Measurements from ENCODE around the gene USP15. TPM values are rescaled to one million over a fixed set of nuclear protein-coding genes. Genes with fewer than 3 reads are reported as not detected.

The USP15 gene
- polyA plus RNA-seq, 1 donor (not counting 4 experiments of a cell fraction or from before 2014, with no cell fraction given), result 66.5 TPM

- Histone ChIP-seq H3K9ac (ENCODE audit: control insufficient read depth, extremely low read depth, insufficient read depth, low read length) (peak overlapping the region; percentile 93), H2AFZ (ENCODE audit: control insufficient read depth, low read length) (peak overlapping the region; percentile 94), H3K4me1 (ENCODE audit: control insufficient read depth, extremely low read depth, insufficient read depth, low read length) (peaks cover 14% of the 10 kb centered on the region), H3K4me3 (ENCODE audit: control insufficient read depth in 2 of 3, extremely low read depth in 1 of 3, insufficient read depth in 2 of 3, low read depth in 1 of 3, low read length in 3 of 3) (peak overlapping the region; percentile 90 to 93 (median 91)), H3K4me2 (ENCODE audit: control insufficient read depth, extremely low read depth, insufficient read depth, low read depth, low read length) (peak overlapping the region; percentile 86), H3K9me1 (ENCODE audit: control insufficient read depth, extremely low read depth, insufficient read depth, low read length) (no peaks in the 10 kb centered on the region), H4K20me1 (ENCODE audit: control insufficient read depth, extremely low read depth, insufficient read depth, low read length) (no peaks in the 10 kb centered on the region), H3K27ac (ENCODE audit: control insufficient read depth, insufficient read depth, low read length) (peak overlapping the region; percentile 94), H3K9me3 (ENCODE audit: control insufficient read depth, low read depth, low read length) (no peaks in the 10 kb centered on the region), H3K79me2 (ENCODE audit: control insufficient read depth, insufficient read depth, low read length) (peaks cover 58% of the 10 kb centered on the region), H3K36me3 (ENCODE audit: control insufficient read depth in 2 of 2, extremely low read depth in 1 of 2, insufficient read depth in 2 of 2, low read length in 2 of 2) (peaks cover 0 to 3% of the 10 kb centered on the region in 2 experiments), H3K27me3 (ENCODE audit: control insufficient read depth, extremely low read depth, insufficient read depth, low read length) (no peaks in the 10 kb centered on the region)
- TF ChIP-seq EZH2 (IDR thresholded peaks at IDR 0.05; ENCODE audit: low read length), result no peak
- TF ChIP-seq, protein P1, sequence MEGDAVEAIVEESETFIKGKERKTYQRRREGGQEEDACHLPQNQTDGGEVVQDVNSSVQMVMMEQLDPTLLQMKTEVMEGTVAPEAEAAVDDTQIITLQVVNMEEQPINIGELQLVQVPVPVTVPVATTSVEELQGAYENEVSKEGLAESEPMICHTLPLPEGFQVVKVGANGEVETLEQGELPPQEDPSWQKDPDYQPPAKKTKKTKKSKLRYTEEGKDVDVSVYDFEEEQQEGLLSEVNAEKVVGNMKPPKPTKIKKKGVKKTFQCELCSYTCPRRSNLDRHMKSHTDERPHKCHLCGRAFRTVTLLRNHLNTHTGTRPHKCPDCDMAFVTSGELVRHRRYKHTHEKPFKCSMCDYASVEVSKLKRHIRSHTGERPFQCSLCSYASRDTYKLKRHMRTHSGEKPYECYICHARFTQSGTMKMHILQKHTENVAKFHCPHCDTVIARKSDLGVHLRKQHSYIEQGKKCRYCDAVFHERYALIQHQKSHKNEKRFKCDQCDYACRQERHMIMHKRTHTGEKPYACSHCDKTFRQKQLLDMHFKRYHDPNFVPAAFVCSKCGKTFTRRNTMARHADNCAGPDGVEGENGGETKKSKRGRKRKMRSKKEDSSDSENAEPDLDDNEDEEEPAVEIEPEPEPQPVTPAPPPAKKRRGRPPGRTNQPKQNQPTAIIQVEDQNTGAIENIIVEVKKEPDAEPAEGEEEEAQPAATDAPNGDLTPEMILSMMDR (optimal IDR thresholded peaks at IDR 0.05 in 1 of 3, IDR thresholded peaks at IDR 0.05 in 1 of 3, conservative IDR thresholded peaks at IDR 0.05 in 1 of 3; ENCODE audit: extremely low read depth in 1 of 3, insufficient read depth in 2 of 3, low read length in 3 of 3), result no peak
- dilution Hi-C loops (cut with MboI; ENCODE audit: extremely low pct_ligation_motif_present, low sequenced_read_pairs), result no loop called here
- FAIRE-seq, result no peak
- DNase-seq (ENCODE audit: low read depth, low spot score), result no peak
Measured at GRCh38 chr12:62260733-62261683, 804 bp downstream of the USP15 start.

DNA sequence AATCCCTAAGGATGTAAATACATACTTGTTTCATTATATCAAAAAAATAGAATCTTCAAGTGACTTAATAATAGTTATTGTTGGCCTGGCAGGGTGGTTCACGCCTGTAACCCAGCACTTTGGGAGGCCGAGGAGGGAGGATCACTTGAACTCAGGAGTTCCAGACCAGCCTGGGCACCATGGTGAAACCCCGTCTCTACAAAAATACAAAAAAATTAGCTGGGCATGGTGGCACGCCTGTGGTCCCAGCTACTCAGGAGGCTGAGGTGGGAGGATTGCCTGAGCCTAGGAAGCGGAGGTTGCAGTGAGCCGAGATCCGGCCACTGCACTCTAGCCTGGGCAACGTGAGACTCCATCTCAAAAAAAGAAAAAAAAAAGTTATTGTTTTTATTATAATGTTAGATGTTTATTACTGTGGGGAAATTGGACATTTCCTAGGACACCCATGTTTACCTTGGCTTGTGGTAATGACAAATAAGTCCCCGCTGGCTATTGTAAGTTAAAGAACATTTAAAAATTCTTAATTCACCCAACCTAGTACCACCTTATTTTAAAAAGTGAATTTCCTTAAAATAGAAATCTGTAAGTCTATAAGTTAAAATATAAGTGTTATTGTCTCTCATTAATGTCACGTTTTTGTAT, 1.8 kb downstream of the USP15 start:
- Histone ChIP-seq H3K9me3 (ENCODE audit: control insufficient read depth, low read depth, low read length) (no peaks in the 10 kb centered on the region), H3K4me1 (ENCODE audit: control insufficient read depth, extremely low read depth, insufficient read depth, low read length) (peaks cover 14% of the 10 kb centered on the region)

More for the DNA sequence above, 1.8 kb downstream of the USP15 start:
- Histone ChIP-seq H3K27me3 (ENCODE audit: control insufficient read depth, extremely low read depth, insufficient read depth, low read length) (no peaks in the 10 kb centered on the region), H4K20me1 (ENCODE audit: control insufficient read depth, extremely low read depth, insufficient read depth, low read length) (no peaks in the 10 kb centered on the region), H3K36me3 (ENCODE audit: control insufficient read depth in 2 of 2, extremely low read depth in 1 of 2, insufficient read depth in 2 of 2, low read length in 2 of 2) (peaks cover 0 to 3% of the 10 kb centered on the region in 2 experiments), H3K4me2 (ENCODE audit: control insufficient read depth, extremely low read depth, insufficient read depth, low read depth, low read length) (peak overlapping the region; percentile 86), H3K9ac (ENCODE audit: control insufficient read depth, extremely low read depth, insufficient read depth, low read length) (peak overlapping the region; percentile 93), H3K27ac (ENCODE audit: control insufficient read depth, insufficient read depth, low read length) (no peak overlapping the region), H3K4me3 (ENCODE audit: control insufficient read depth in 2 of 3, extremely low read depth in 1 of 3, insufficient read depth in 2 of 3, low read depth in 1 of 3, low read length in 3 of 3) (peak overlapping the region; percentile 90 to 93 (median 91)), H3K9me1 (ENCODE audit: control insufficient read depth, extremely low read depth, insufficient read depth, low read length) (no peaks in the 10 kb centered on the region), H3K79me2 (ENCODE audit: control insufficient read depth, insufficient read depth, low read length) (peaks cover 68% of the 10 kb centered on the region), H2AFZ (ENCODE audit: control insufficient read depth, low read length) (no peak overlapping the region)
- no peak for TF ChIP-seq EZH2 (IDR thresholded peaks at IDR 0.05; ENCODE audit: low read length)
- TF ChIP-seq, protein P1 (optimal IDR thresholded peaks at IDR 0.05 in 1 of 3, IDR thresholded peaks at IDR 0.05 in 1 of 3, conservative IDR thresholded peaks at IDR 0.05 in 1 of 3; ENCODE audit: extremely low read depth in 1 of 3, insufficient read depth in 2 of 3, low read length in 3 of 3), result no peak
- dilution Hi-C loops (cut with MboI; ENCODE audit: extremely low pct_ligation_motif_present, low sequenced_read_pairs), result no loop called here
- FAIRE-seq (no peak), DNase-seq (ENCODE audit: low read depth, low spot score) (no peak)
